Activated naive CD4-positive, alpha-beta T cell treated with Interleukin-2 at 50 U/mL for 16 hours (primary cell): ENCODE data around the gene ANKRD65.
"Not testable (repeated sequence)": the region's sequence is repeated elsewhere in the genome, so short reads cannot be mapped to it uniquely, and the experiment has no call there.

Experiments
- DNase-seq: peaks from one replicate; pipeline ENCODE4 v3.0.0-alpha.2; 2020

ANKRD65 gene

GRCh38 chr1:1421147-1421906 lies at the start of gene ANKRD65:
Gene ANKRD65 (minus strand): TSS chr1:1421276. CDS start chr1:1421005, 271 bp downstream.
- no peak for DNase-seq

- DNase-seq, result not testable (repeated sequence)
Observed at GRCh38 chr1:1468196-1468985, 47.3 kb upstream of the ANKRD65 start.

- no peak for DNase-seq
Observed at GRCh38 chr1:1463312-1463711, 42.2 kb upstream of the ANKRD65 start.

- DNase-seq, result no peak
Observed at GRCh38 chr1:1462318-1462966, 41.4 kb upstream of the ANKRD65 start.

- DNase-seq, result no peak
Observed at GRCh38 chr1:1461721-1462317, 40.7 kb upstream of the ANKRD65 start.

GRCh38 chr1:1460540-1461130 lies 39.6 kb upstream of the ANKRD65 start:
- no peak for DNase-seq

GRCh38 chr1:1459711-1460110 lies 38.6 kb upstream of the ANKRD65 start:
- DNase-seq, result not testable (repeated sequence)

GRCh38 chr1:1459156-1459555 lies 38.1 kb upstream of the ANKRD65 start:
- not testable (repeated sequence) for DNase-seq

GRCh38 chr1:1456683-1457255 lies 35.7 kb upstream of the ANKRD65 start:
- not testable (repeated sequence) for DNase-seq

GRCh38 chr1:1455934-1456333 lies 34.9 kb upstream of the ANKRD65 start:
- not testable (repeated sequence) for DNase-seq

- DNase-seq, result no peak
Observed at GRCh38 chr1:1455366-1455884, 34.3 kb upstream of the ANKRD65 start.

- not testable (repeated sequence) for DNase-seq
Observed at GRCh38 chr1:1454286-1455056, 33.4 kb upstream of the ANKRD65 start.

- DNase-seq, result no peak
Observed at GRCh38 chr1:1452882-1453281, 31.8 kb upstream of the ANKRD65 start.

- not testable (repeated sequence) for DNase-seq
Observed at GRCh38 chr1:1452365-1452739, 31.3 kb upstream of the ANKRD65 start.

- no peak for DNase-seq
Observed at GRCh38 chr1:1451696-1452364, 30.8 kb upstream of the ANKRD65 start.

GRCh38 chr1:1450616-1451015 lies 29.5 kb upstream of the ANKRD65 start:
- not testable (repeated sequence) for DNase-seq

- DNase-seq, result no peak
Observed at GRCh38 chr1:1449099-1449739, 28.1 kb upstream of the ANKRD65 start, which contains the start of gene ATAD3C. Gene ATAD3C (plus strand): TSS chr1:1449689. CDS start chr1:1450684, 995 bp downstream.

GRCh38 chr1:1446631-1447030 lies 25.6 kb upstream of the ANKRD65 start:
- DNase-seq, result not testable (repeated sequence)

GRCh38 chr1:1442069-1442770 lies 21.1 kb upstream of the ANKRD65 start:
- no peak for DNase-seq
